GM18951 (cell line): ENCODE results near the gene PAFAH1B1.

Experiments
- POLR2A ChIP-seq: IDR thresholded peaks from 4 replicates; pipeline ENCODE4 v1.6.1; 2011; ENCODE audit warnings: mild to moderate bottlenecking; ENCODE audit not compliant: insufficient read length, insufficient read depth; ENCODE audit errors: extremely low read depth
- in situ Hi-C: fragments of 300-500 bp; cut with MboI; formaldehyde crosslinking; loops from one replicate; pipeline ENCODE4 v1.12.0; 2022; ENCODE audit warnings: low sequenced_read_pairs, mixed read lengths, inconsistent platforms; ENCODE audit not compliant: unreplicated experiment

The PAFAH1B1 gene

DNA sequence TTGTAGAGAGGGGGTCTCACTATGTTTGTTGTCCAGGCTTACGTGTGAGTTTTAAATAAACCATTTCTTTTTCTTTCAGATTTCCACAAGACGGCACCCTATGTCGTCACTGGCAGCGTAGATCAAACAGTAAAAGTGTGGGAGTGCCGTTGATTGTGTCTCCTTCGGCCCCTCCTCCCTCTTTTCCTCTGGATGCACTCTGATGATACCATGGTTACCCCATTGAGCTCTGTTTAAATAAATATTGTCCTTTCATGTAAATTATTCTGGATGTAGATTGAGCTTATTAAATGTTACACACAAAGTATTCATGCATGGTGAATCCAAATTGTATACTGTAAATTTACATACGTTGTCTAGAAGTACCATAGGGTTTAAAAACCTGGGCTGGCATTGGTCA, 88.2 kb downstream of the PAFAH1B1 start:
- in situ Hi-C loops, result no loop called here

DNA sequence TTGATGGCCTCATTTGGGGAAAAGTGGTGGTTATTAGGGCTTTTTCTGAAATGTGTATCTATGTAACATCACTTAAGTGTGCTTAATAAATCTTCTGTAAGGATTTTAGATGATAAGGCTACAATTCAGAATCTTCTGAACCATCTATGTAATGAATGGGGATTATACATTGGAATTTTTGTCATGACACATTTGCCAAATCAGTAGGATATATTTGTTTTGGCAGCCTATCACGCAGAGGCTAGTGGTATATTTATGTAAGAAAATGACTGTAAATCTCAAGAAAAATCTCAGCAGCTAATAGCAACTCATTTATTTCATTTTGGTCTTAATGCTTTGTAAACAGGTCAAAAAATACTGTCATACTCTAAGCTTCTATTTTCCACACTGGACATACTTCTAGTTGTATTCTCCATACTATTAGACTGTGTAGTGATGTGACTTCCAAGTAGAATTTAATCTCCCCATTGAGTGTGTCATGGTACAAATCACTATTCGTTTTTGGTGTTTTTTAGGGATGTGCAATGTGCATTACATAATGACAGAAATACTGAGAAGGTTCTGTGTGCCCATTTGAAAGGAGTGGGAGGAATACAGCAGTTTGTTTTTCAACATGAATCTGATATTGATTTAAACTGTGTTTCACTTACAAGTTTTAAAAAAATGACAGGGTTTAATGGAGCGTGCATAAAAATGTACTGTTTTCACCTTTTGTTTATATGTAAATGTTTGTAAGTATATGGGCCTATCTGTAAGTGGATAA, 88.9 kb downstream of the PAFAH1B1 start:
- in situ Hi-C loops, result no loop called here
- no peak for TF ChIP-seq POLR2A

More for the DNA sequence above, 88.2 kb downstream of the PAFAH1B1 start:
- TF ChIP-seq POLR2A, result no peak

DNA sequence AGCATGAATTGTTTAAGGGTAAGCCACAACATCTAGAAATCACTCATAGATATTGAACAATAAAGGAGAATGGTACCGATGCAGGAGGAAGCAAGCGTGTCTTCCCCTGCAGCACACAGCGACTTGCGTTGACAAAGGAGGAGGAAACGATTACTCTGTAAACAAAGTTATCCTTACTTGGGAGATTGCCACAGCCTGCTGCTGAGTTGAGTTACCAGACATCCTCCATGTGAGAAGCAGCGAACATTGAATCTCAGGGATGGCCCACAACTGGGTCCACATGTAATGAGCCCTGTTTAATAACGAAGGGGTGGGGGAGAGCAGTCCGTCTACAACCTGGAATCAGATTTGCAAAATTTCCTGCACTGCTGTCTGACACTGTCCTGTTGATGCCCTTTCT, 90.5 kb downstream of the PAFAH1B1 start:
- no peak for TF ChIP-seq POLR2A
- in situ Hi-C loops, result no loop called here

DNA sequence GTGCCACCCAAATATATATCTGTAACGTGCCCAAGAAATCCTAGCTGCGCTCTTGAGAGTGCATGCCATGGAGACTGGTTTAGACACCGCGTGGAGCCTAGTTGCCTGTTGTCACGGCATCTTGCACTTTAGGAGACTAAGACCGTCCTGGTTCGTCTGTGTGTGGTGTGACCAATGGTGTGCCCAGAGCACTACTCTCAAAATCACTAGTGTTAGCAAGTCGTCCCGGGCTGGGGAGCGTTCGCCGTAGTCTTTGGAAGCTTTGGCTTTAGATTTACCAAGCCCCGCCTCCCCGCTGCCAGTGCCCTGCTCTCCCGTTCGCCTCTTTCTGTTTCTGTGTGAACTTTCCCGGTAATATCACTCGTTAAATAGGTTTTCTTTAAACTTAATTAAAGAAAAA, 91.1 kb downstream of the PAFAH1B1 start:
- TF ChIP-seq POLR2A, result no peak
- in situ Hi-C loops, result no loop called here

DNA sequence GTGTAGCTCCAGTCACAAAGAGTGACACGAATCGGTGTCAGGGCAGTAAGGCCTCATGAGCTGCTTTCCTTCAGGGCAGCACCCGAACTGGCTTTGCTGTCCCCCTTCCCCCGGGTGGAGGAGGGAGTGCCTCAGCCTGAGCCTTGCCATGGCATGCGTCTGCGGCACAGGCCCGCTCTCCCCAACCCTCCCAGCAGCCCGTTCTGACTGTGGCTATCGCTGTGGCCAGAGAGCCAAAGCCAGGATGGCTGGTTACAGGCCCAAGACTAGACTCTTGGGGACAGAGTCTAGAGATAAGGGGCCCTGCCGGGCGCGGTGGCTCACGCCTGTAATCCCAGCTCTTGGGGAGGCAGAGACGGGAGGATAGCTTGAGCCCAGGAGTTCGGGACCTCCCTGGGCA, 92.2 kb downstream of the PAFAH1B1 start:
- no peak for TF ChIP-seq POLR2A
- in situ Hi-C loops, result no loop called here

DNA sequence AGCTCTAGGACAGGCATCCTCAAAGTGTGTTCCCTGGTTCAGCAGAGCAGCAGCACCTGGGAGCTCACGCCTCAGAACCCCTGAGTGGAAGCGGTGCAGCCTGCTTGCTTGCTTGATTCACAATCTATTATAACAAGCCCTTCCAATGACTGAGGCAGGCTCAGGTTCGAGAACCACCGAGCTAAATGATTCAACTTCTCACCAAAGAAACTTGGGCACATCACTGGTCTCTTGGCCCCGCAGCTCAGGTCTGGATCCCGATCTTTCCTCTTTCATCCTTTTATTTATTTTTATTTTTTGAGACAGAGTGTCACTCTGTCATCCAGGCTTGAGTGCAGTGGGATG, 93.6 kb downstream of the PAFAH1B1 start:
- in situ Hi-C loops, result no loop called here
- TF ChIP-seq POLR2A, result no peak

DNA sequence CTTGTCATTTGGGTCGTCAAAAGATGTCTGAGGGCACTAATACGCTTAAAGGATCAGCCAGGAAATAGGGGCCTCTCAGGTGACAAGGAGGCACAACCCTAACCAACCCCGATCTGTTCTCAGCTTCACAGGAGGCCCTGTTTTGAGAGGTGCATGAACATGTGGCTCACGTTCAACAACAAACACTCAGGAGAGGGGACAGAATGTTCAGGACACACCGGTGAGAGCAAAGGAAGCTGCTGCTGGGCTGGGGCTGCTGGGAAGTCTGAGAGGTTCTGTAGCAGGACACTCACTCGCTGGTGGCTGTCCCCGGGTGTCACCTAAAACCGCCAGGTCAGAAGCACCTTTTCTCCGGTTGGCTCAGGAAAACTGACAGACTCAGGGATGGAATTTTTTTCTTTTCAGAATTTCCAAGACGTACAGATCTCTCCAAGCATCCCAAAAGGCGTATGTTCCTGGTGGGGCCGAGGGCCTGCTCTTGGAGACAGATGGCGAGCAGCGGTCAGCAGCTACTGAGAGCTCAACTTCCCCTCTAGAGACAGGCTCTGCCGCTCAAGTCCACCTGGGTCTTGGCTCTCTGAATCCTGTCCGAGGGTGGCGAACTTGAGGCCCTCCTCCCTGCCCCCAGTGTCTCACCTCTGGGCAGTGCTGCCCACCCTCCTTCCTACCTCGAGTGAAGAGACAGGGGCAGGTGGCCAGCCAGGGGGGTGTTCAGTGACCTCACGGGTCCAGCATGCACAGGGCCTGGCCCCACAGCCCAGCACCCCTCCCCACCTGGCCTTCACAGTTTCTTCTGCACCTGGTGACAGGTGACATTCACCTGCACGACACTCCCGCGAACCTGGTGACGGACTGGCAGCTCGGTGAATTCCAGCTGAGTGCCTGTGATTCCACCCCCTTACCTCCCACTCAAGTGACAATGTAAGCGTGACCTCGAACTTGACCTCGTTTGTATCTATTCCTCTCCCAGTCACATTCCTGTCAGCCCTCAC, 95.2 kb downstream of the PAFAH1B1 start:
- TF ChIP-seq POLR2A, result peak; percentile 46
- in situ Hi-C loops, result no loop called here

DNA sequence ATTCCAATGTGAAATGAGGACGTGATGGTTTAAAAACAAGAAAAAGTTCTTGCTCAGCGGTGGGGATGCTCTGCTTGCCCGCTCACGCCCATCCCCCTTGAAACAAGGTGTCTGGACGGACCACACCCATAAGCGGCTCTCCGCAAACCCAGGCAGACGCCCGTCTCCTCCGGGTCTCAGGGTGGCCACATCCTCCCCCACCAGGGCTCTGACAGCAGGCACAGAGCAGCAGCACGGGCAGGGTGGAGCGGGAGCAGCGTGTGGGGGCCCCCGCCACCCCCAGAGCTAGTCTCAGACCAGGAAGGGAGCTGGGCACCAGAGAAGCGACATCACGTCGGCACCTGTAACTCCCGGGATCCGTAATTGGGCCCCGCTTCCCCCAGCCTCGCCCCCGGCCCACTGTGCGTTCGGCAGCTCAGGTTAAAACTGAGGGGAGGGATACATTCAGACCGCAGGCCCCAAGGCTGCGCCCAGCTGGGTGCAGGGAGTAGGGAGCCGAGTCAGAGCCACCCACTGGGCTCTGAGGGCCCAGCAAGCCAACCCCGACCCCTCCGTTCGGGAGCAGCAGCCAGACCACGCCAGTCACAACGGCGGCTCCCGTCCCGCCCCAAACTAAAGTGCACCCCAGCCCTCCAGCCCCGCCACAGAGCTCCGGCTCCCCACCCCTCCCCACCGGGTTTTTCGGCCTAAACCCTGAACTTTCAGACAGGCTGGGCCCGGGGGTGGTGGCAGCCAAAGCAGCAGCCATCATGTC, 96.1 kb downstream of the PAFAH1B1 start:
- TF ChIP-seq POLR2A, result no peak
- in situ Hi-C loops, result no loop called here

DNA sequence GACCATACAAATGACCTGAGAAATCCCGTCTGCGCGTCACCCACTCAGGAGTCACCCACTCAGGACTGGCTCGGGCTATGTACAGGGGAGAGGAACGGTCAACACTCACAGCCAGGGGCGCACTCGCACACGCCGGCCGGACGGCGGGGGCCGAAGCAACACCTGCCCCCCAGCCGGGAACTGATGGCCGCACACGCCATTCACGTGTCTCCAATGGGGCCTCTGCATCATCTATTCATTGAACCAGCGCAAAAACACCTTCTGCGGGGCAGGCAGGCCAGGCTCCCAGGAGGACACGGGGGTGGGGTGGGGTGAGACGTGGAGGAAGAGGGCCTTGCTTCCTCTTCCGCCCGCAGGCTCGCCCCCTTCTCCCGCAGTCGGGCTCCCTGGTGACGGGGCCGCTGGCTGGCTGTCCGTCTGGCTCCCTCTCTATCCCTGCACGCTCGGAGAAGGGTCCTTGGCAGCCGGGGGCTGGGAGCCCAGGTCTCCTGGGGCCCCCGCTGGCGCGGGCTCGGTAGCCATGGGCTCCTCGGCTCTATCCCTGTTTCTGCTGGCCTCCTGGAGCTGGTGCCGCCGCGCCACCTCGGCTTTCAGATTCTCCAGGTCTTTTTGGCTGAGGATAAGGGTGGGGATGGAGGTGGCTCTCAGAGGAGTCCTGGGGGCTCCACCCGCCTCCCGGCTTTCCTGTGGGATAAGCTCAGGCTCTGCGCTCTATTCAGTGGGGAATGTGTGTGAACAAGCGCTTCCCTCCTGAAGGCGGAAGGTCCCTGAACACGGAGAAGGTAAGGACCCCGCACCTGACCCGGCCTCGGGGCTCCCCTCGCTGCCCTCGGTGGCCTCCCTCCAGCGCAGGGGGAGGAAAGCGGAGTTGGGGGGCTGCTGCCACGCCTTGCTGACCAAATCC, 97.0 kb downstream of the PAFAH1B1 start:
- in situ Hi-C loops, result no loop called here
- TF ChIP-seq POLR2A, result no peak

DNA sequence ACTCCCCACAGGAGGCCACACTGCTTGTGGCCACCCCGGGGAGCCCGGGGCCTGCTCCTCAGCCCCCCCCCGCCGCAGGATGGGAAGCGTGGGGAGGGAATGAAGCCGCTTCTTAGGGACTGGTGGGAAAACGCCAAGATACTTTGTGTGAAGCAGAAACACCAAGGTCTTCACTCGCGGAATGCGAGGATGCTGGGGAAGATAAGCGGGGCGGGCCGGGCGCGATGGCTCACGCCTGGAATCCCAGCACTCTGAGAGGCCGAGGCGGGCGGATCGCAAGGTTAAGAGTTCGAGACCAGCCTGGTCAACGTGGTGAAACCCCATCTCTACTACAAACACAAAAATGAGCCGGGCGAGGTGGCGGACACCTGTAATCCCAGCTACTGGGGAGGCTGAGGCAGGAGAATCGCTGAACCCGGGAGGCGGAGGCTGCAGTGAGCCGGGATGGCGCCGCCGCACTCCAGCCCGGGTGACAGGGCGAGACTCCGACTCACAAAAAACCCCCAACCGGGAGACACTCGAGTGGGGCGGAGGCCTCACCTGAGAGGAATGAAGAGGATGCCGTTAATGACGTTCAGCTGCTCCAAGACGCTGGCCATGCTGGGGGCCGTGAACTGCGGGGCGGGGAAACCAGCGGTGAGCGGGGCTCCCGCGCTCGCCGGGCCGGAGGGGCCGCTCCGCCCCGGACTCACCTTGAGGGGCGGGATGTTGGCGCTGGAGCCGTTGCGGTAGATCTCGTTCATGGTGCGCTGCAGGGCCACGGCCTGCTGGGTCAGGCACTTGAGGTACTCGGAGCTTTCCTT, 97.8 kb downstream of the PAFAH1B1 start:
- no peak for TF ChIP-seq POLR2A

DNA sequence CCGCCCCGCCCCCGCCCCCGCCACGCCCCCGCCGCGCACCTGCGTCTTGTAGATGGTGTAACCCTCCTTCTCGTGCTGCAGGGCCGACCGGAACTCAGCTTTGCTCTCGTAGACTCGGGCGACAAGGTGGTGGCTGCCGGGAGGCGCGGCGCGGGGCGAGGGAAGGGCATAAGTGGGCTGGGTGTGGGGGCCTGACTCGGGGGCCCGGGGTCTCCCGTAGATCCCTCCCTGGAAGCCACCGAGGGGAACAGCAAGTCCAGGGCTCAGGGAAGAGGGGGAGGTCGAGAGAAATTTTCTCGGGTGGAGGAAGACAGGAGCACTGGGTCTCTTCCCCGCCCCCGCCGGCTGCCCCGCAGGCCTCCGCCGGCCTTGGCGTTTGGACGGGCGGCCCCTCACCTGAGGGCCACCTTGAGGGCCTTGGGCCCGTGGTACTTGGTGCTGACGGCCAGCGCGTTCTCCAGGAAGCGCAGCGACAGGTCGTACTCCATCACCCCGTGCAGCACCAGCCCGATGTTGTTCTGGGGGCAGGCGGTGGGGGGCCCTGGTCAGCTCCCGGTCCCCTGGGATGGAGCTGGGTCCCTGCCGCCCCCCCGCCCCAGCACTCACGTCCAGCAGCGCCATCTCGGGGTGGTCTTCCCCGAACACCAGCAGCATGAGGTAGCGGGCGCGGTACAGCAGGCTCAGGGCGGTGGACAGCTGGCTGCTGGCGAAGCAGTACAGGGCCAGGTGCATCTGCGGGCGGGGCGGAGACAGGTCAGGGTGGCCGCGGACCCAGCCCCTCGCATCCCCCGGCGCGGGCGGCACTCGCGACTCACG, 98.7 kb downstream of the PAFAH1B1 start:
- in situ Hi-C loops, result no loop called here

More for the DNA sequence above, 97.8 kb downstream of the PAFAH1B1 start:
- in situ Hi-C loops, result no loop called here

More for the DNA sequence above, 98.7 kb downstream of the PAFAH1B1 start:
- no peak for TF ChIP-seq POLR2A
